GM12891 (cell line): ENCODE data around the gene VWA8.

Experiments
- PAX5 ChIP-seq: IDR thresholded peaks from 2 replicates; pipeline ENCODE4 v1.6.1; 2011; ENCODE audit warnings: low read length, moderate library complexity, mild to moderate bottlenecking; ENCODE audit not compliant: insufficient read depth, severe bottlenecking
- POLR2A ChIP-seq: IDR thresholded peaks from 2 replicates; pipeline ENCODE4 v1.6.1; 2011; ENCODE audit warnings: low read depth, low read length, control low read depth
- POLR2AphosphoS5 ChIP-seq: IDR thresholded peaks from 2 replicates; pipeline ENCODE4 v1.6.1; 2011; ENCODE audit warnings: low read depth, low read length, control low read depth
- SPI1 ChIP-seq: IDR thresholded peaks from 2 replicates; pipeline ENCODE4 v1.6.1; 2011; ENCODE audit warnings: low read depth, low read length, control low read depth
- TAF1 ChIP-seq: IDR thresholded peaks from 2 replicates; pipeline ENCODE4 v1.6.1; 2011; ENCODE audit warnings: low read depth, low read length, control low read depth

GRCh38 chr13:41586216-41586615 lies 374.7 kb downstream of the VWA8 start:
- no peak for TF ChIP-seq POLR2A
- no peak for TF ChIP-seq POLR2AphosphoS5
- TF ChIP-seq SPI1: no peak
- TF ChIP-seq TAF1: no peak
- no peak for TF ChIP-seq PAX5
